ENCODE data around the gene ZSCAN5C.
"Not testable (repeated sequence)": the region's sequence is repeated elsewhere in the genome, so short reads cannot be mapped to it uniquely, and the experiment has no call there.

The ZSCAN5C gene

GRCh38 chr19:56193981-56194640 is 8.0 kb upstream of the ZSCAN5C start:
- no peak for DNase-seq (ENCODE audit: low read depth)

- not testable (repeated sequence) for DNase-seq (ENCODE audit: low read depth)
Measured at GRCh38 chr19:56197646-56198045, 4.4 kb upstream of the ZSCAN5C start, which contains the start of gene ZSCAN5B. Gene ZSCAN5B, minus strand, starts transcription at chr19:56197783. Its CDS starts 4,731 bp downstream, at chr19:56193052.

- DNase-seq (ENCODE audit: low read depth) = no peak
Measured at GRCh38 chr19:56199687-56200086, 2.4 kb upstream of the ZSCAN5C start.

- DNase-seq (ENCODE audit: low read depth) = not testable (repeated sequence)
Measured at GRCh38 chr19:56207581-56207980, 5.5 kb downstream of the ZSCAN5C start.

- no peak for DNase-seq (ENCODE audit: low read depth)
Measured at GRCh38 chr19:56209091-56209490, 7.0 kb downstream of the ZSCAN5C start.

GRCh38 chr19:56210036-56210435 is 8.0 kb downstream of the ZSCAN5C start:
- DNase-seq (ENCODE audit: low read depth) = not testable (repeated sequence)

GRCh38 chr19:56211718-56212117 is 9.6 kb downstream of the ZSCAN5C start:
- DNase-seq (ENCODE audit: low read depth) = no peak

- peak; percentile 9 for DNase-seq (ENCODE audit: low read depth)
Measured at GRCh38 chr19:56217039-56217949, 15.2 kb downstream of the ZSCAN5C start.

- DNase-seq (ENCODE audit: low read depth) = no peak
Measured at GRCh38 chr19:56218961-56219360, 16.9 kb downstream of the ZSCAN5C start.

GRCh38 chr19:56221442-56221841 is 19.4 kb downstream of the ZSCAN5C start:
- not testable (repeated sequence) for DNase-seq (ENCODE audit: low read depth)

GRCh38 chr19:56221851-56222250 is 19.8 kb downstream of the ZSCAN5C start:
- no peak for DNase-seq (ENCODE audit: low read depth)

- no peak for DNase-seq (ENCODE audit: low read depth)
Measured at GRCh38 chr19:56222901-56223300, 20.8 kb downstream of the ZSCAN5C start.

- DNase-seq (ENCODE audit: low read depth) = no peak
Measured at GRCh38 chr19:56223481-56223880, 21.4 kb downstream of the ZSCAN5C start.

- no peak for DNase-seq (ENCODE audit: low read depth)
Measured at GRCh38 chr19:56245121-56245740, 43.2 kb downstream of the ZSCAN5C start.

- not testable (repeated sequence) for DNase-seq (ENCODE audit: low read depth)
Measured at GRCh38 chr19:56245764-56246163, 43.7 kb downstream of the ZSCAN5C start.

GRCh38 chr19:56248736-56249338 is 46.8 kb downstream of the ZSCAN5C start:
- DNase-seq (ENCODE audit: low read depth) = not testable (repeated sequence)

- DNase-seq (ENCODE audit: low read depth) = peak; percentile 55
Measured at GRCh38 chr19:56252699-56253422, 50.8 kb downstream of the ZSCAN5C start.

GRCh38 chr19:56253737-56254136 is 51.7 kb downstream of the ZSCAN5C start:
- peak; percentile 55 for DNase-seq (ENCODE audit: low read depth)

GRCh38 chr19:56258272-56258671 is 56.2 kb downstream of the ZSCAN5C start:
- no peak for DNase-seq (ENCODE audit: low read depth)
